Activated CD8-positive, alpha-beta memory T cell treated with anti-CD3 and anti-CD28 coated beads for 1 hour (primary cell): ENCODE measurements around the gene PIH1D2.
A peak's percentile ranks its signal among the peaks of the same experiment; 100 is the strongest.
"Not testable (repeated sequence)": the region's sequence is repeated elsewhere in the genome, so short reads cannot be mapped to it uniquely, and the experiment has no call there.

Experiments
- DNase-seq, 2 donors: peaks; one replicate each; pipeline ENCODE4 v3.0.0-alpha.2; 2020; ENCODE audit warnings: low read depth in 1 of 2; ENCODE audit errors: extremely low read depth in 1 of 2

Gene PIH1D2

GRCh38 chr11:112058103-112058502 lies 15.7 kb downstream of the PIH1D2 start:
- DNase-seq, result no peak

DNA sequence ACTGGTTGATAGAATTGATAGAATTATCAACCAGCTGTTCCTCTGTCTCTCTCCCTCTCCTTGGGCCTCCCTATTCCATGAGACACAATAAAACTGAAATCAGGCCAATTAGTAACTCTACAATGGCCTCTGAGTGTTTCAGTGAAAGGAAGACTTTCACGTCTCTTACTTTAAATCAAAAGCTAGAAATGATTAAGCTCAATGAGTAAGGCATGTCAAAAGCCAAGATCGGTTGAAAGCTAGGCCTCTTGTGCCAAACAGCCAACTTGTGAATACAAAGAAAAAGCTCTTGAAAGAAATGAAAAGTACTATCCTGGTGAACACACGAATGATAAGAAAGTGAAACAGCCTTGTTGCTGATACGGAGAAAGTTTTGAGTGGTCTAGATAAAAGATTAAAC lies 16.6 kb downstream of the PIH1D2 start:
- no peak for DNase-seq

- DNase-seq, result no peak
These were observed 22.0 kb downstream of the PIH1D2 start for GRCh38 chr11:112051768-112052167.

DNA sequence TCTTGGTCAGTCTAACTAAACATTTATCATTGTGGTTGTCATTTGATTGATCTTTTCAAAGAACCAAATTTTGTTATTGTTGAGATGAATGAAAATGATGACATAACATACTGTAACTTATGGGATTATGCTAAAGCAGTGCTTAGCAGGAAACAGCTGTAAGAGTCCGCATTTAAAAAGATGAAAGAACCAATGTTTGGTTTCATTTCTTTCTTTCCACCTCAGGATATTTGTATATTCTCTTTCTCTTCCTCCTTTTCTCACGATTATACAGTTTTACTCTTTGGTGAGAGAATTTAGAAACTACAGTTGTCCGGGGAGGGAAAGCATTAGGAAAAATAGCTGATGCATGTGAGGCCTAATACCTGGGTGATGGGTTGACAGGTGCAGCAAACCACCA lies 23.1 kb downstream of the PIH1D2 start:
- no peak for DNase-seq

GRCh38 chr11:112049777-112050176 lies 24.0 kb downstream of the PIH1D2 start:
- DNase-seq, result no peak

- not testable (repeated sequence) for DNase-seq
These were observed 25.6 kb downstream of the PIH1D2 start for GRCh38 chr11:112048256-112048655.

DNA sequence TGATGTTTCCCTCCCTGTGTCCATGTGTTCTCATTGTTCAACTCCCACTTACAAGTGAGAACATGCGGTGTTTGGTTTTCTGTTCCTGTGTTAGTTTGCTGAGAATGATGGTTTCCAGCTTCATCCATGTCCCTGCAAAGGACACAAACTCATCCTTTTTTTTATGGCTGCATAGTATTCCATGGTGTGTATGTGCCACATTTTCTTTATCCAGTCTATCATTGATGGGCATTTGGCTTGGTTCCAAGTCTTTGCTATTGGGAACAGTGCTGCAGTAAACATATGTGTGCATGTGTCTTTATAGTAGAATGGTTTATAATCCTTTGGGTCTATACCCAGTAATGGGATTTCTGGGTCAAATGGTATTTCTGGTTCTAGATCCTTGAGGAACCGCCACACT lies 27.2 kb downstream of the PIH1D2 start:
- not testable (repeated sequence) for DNase-seq

DNA sequence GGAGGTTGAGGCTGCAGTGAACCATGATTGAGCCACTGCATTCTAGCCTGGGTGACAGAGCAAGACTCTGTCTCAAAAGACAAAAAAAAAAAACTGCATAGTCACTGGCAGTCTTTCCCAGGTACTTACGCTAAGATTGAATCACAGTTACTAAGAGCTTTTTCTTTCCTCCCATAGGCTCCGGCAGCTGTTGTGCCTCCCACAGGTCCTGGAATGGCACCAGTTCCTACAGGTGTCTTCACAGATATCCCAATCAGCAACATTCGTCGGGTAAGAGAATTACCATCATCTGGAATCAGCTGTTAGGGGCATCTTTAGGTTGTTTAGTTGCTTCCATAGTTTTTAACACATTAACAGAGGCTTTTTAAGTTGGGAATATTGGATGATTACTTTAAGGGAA lies 28.9 kb downstream of the PIH1D2 start:
- no peak for DNase-seq

- DNase-seq, result no peak
These were observed 30.9 kb downstream of the PIH1D2 start for GRCh38 chr11:112042961-112043304.

DNA sequence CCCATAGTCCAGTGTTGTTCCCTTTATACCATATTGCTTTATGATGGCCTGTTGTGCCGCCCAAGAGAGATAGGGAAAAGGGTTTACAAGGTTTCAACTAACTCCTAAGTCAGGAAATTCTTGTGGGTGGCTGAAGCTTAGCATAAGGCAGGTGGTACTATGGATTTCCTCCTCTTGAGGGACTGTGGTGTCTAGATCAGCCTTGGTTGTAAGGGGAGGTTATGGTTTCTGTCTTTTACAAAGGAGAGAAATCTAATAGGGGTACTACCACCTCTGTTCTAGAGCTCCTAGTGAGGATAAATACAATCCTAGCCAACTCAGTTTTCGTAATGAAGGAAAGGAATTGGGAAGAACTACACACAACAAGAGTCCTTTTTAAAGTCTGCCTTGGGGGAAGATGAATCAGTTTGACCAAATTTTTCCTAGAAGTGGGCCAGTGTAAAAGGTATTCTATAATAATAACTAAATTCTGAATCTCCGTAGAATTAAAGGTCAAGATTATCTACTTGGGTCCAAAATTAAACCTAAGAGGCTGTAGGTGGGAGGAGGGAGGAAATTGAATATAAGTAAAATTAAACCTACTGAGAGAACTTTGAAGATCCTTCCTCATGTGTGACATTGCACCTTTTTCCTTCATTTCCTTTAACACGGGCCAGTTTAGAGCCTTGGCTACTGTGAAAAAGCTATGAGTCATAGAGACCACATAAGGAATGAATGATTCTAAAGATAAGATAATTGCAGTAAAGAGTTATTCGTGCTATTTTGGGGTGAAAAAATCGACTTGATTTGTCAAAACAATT lies 31.5 kb downstream of the PIH1D2 start:
- DNase-seq, result no peak

GRCh38 chr11:112037527-112037926 lies 36.3 kb downstream of the PIH1D2 start:
- DNase-seq, result no peak

DNA sequence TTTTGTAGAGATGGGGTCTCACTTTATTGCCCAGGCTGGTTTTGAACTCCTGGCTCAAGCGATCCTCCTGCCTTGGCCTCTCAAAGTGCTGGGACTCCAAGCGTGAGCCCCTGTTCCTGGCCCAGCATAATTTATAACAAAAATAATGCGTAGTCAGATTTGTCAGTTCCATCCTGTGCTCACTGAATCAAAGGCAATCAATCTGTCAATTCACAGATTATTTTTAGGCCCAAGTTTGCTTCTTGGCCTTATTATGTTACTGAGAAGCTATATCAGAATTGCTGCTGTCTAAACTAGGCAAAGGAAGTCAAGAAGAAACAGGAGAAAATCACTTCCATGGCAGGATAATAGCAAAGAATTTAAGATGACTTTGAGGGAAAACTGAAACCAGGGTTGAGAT lies 39.9 kb downstream of the PIH1D2 start:
- no peak for DNase-seq

- DNase-seq, result no peak
These were observed 44.4 kb downstream of the PIH1D2 start for GRCh38 chr11:112029460-112029859.

- not testable (repeated sequence) for DNase-seq
These were observed 46.9 kb downstream of the PIH1D2 start for GRCh38 chr11:112026784-112027410.

DNA sequence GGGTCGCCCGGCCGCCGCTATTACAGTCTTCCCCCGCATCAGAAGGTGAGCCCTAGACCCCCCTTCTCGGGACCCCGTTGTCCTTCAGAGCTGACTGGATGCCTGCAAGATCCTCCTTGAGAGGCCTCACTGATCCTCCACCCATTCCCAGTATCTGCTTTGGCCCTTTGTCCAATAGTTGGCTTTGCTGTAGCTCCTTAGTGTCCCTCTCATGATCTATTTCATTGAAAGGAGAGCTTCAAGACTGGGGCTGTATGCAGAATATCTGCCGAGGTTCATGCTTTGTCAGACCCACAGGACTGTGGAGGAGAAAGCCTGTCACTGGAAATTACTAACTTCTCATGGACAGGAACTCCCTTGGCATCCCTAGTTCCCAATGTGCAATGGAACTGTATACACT lies 48.1 kb downstream of the PIH1D2 start:
- no peak for DNase-seq

GRCh38 chr11:112024773-112025678 lies 48.8 kb downstream of the PIH1D2 start, which contains the start of gene DLAT:
Gene DLAT (plus strand): TSS chr11:112025408. CDS start chr11:112025473, 65 bp downstream.
- DNase-seq, result peak; percentile 59 to 65

GRCh38 chr11:112024178-112024772 lies 49.5 kb downstream of the PIH1D2 start:
- no peak for DNase-seq

DNA sequence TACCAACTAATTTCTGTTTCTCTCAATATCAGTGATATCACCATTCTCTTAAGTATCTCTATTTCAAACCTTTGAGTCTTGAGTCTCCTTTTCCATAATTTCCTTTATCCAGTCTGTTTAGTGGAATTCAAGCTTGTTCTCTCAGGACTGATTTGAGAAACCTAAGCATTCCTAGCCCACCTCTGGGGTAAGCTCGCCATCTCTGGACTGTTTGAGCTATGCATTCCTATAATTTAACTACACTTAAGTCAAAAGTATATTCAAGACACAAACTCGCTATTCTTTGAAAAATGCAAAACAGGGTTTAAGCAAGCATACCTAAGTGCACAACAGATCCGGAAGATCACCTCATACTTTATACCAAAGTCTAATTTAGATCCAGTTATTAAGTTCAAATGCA lies 50.7 kb downstream of the PIH1D2 start:
- DNase-seq, result no peak

DNA sequence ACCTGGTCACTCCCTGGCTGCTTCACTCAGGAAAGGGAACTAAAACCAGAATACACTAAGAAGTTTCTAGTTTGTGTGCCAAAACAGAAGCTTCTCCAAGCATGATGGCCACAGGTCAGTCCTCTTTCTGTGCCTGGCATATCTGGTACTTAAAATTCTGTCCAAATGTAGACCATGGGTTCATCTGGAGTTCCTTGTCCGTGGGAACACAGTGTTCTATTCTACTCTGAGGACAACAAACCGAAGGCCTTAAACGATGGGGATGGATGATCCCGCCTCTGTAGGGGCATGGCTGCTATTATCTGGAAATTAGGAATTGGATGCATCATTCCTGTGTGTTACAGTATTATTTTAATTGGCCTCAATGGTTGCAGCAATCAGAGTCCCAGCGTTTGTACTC lies 54.8 kb downstream of the PIH1D2 start:
- DNase-seq, result no peak
